Measurements from ENCODE around the gene ADAMTS1.

Gene ADAMTS1

DNA sequence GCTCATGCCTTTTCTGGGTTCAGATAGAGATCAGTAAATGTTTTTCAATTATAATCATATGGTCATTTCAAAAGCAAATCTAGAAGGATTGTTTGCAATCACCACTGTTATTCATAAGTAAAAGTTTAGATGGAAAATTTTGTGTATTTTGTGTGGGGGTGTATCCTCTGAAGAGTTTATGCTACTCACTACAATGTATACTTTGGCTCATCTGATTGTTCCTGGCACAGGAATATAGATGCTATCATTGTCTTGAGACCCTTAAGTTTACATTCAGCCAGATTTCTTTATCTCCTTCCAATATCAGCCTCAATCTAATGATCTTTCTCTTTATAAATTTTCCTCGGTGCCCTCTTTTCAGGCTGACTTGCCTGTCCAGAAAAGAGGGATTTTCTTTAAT lies 33.0 kb downstream of the ADAMTS1 start:
- DNase-seq (ENCODE audit: low read depth), result no peak

DNA sequence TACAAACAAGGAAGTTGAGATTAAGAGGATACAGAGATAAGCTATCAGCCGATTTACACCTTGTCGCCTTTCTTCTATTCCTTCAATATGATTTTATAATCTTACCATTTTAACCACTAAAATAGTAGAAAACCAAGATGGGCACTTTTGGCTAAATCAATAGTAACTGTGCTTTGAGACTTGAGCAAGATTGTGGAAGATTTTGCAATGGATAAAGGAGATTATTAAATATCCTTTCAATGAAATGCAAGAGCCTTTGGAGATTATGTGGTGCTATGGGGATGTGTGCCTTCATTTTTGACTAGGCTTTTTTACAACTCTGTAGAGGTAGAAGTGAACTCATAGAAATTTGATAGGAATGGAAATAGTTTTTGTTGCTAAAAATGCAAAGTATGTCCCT lies 33.7 kb downstream of the ADAMTS1 start:
- DNase-seq (ENCODE audit: low read depth), result no peak

DNA sequence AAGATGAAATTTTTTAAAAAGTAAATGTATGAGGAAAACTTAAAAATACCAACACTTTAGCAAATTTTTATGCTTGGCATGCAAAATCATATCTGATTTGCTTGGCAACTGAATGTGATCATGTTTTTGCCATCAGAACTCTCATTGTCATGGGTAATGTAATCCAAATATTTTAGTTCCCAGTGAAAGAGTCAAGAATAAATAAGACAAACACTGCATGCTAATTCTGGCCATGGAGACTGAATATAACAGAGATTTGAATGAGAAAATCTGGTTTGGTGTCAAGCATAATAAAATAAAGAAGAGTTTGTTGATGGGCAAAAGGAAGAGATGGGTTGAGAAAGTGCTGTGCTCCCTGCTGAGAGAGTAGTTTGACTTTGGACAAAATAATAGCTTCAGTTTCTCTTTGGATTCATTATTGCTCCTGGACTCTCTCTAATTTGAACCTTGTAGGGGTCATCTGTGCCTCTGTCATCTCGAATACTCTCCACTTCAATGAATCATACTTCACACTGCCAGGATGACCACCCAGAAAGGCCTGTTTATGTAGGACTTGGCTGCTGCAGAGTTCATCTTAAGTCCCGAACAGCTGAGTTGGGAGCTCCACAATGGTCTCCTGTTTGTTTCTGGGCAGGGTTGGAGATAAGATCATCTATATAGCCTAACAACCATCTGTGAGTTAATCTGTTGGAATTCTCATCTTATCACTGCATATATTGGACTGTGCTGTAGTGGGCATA lies 34.4 kb downstream of the ADAMTS1 start:
- no peak for DNase-seq (ENCODE audit: low read depth)

- DNase-seq (ENCODE audit: low read depth), result no peak
Observed at GRCh38 chr21:26810266-26810665, 34.9 kb downstream of the ADAMTS1 start.

- DNase-seq (ENCODE audit: low read depth), result no peak
Observed at GRCh38 chr21:26809745-26810144, 35.5 kb downstream of the ADAMTS1 start.

- DNase-seq (ENCODE audit: low read depth), result no peak
Observed at GRCh38 chr21:26806801-26807295, 38.4 kb downstream of the ADAMTS1 start.

DNA sequence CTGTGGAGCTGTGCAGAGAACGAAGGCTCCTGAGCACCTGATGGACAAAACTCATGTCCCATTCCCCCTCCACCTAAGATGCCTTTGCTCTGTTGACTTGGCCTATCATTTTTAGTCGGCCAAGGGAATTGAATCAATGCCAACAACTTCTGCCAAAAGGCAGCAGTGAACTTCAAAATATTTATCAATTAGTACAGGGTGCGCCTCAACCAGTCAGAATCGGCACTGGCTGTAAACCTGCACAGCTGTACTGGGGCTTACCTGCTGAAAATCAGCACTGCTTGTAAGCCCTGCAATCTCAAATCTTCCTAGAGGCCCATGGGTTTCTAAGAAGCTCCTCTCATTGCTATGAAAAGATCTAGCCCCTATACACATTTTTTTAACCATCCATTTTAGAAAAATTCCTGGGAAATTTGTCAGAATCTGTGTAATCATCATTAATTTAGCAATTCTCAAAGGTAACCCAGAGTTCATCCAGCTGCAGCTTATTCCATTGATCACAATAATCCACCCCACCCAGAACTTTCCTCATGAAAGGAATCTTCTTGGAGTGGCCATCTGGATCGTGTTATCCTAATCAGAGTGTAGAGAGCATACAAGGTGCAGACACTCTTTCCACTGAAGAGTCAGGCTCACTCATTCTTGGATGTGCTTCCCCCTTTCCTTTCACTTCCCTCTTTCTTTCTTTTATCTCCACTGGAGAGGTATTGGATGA lies 40.2 kb downstream of the ADAMTS1 start:
- no peak for DNase-seq (ENCODE audit: low read depth)

- no peak for DNase-seq (ENCODE audit: low read depth)
Observed at GRCh38 chr21:26801498-26801897, 43.7 kb downstream of the ADAMTS1 start.

- no peak for DNase-seq (ENCODE audit: low read depth)
Observed at GRCh38 chr21:26800970-26801431, 44.2 kb downstream of the ADAMTS1 start.

DNA sequence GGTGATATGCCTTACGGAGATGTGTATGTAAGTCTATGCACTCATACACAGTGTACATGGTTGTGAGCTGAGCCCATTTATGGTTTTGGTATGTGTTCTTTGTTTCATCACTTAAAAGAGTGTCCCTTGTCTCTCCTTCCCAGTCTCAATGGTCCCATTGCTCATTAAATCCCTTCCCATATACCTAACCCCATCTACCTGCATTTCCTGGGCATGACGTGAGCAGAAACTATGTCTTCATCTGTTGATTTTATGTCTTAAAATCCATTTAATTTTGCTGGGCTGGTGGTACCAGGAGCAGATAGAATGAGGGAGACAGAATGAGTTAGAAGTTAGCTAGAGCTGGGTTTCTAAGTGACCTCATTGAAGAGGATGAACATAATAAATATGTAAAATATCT lies 44.8 kb downstream of the ADAMTS1 start:
- DNase-seq (ENCODE audit: low read depth), result no peak

- DNase-seq (ENCODE audit: low read depth), result no peak
Observed at GRCh38 chr21:26800001-26800400, 45.2 kb downstream of the ADAMTS1 start.

DNA sequence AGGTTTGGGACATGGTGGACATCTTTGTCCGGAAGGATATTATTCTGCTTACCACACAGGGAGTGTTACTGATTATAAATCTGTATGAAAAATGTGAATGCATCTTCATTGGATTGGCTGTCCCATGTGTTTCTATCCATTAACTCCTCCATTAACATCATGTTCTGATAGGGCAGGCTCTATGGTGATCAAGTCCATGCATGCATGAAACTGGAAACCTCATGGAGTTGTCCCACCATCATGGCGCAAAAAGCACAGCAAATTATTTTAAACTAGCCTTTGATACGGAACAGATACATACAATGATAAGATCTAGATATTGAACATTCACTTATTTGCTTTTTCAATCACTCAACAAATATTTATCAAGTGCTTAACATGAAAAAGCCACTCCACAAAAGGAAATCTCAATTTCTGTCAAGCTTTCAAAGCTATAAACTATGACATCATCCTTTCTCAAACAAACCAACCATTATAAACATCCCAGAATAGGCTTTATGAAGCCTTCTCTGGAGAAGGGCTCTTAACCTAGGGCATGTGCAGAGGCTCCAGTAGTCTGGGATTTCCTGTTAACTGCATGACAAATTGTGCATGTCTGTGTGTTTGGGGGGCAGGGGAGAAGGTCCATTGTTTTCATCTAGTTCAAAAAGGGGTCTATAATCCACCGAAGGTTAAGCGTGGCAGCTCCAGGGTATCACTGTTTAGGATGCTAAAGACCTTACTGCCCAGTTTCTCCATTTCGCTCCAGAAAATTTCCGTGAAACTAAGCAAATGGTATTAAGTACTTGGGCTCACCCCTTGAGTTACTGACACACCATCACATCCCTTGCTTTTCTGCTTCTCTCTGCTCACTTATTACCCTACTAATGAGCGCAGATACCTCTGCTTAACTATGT lies 46.1 kb downstream of the ADAMTS1 start:
- no peak for DNase-seq (ENCODE audit: low read depth)

GRCh38 chr21:26797878-26798456 lies 47.2 kb downstream of the ADAMTS1 start:
- no peak for DNase-seq (ENCODE audit: low read depth)

DNA sequence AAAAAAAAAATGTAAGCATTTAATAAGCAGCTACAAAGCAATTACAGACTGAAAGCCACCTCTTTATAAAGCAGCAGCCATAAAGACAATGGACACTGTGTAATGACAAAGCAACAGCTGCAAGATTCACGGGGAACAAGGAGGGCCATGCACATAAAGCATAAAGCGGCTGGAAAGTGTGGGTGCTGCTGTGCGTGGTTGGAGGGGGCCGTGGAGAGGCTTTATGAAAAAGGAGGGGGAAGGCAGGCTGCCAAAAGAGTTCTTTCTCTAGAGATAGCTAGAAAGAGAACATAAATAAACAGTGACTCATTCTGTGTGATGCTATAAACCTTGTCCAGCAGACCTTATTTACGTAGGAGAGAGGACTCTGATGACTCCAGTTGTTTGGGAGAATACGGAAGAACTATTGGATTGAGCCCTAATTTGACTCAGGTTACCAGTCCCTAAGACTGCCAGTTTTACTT lies 49.3 kb downstream of the ADAMTS1 start:
- DNase-seq (ENCODE audit: low read depth), result no peak

DNA sequence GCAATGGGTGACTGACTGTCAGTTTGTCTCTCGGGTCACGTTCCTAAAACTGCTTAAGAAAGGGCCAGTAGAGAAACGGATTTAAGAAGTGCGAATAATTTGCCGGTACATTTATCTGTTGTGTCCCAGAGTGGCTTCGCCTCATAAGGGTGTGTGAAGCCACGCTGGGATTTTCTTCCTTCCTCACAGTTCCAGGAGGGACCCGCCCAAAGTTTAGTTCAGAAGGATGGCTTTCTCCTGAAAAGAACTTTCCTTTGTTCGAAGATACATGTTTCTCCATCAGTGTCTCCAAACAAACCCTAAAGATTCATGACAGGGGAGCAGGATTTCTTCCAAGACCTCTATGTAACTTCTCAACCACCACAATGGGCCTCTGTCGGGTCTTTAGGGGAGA lies 49.8 kb downstream of the ADAMTS1 start:
- no peak for DNase-seq (ENCODE audit: low read depth)

- no peak for DNase-seq (ENCODE audit: low read depth)
Observed at GRCh38 chr21:26794597-26795411, 50.4 kb downstream of the ADAMTS1 start.

- no peak for DNase-seq (ENCODE audit: low read depth)
Observed at GRCh38 chr21:26790296-26790695, 54.9 kb downstream of the ADAMTS1 start.

DNA sequence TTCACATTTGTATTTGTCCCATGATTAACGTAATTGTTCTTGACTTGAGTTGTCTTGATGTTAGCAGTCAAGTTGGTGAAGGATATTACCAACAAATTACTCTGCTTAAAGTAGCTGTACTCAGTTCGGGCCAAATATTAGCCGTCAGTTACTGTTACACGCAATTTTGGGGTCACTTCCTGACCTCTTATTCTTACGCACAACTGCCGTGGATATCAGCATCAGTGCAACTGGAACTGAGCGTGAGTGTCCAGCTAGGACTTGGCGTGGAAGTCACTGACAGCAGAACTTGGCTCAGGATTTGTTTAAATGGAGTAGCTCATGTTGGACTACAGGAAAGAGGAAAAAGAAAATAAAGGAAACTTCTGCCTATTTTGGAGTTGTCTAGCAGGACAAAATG lies 56.4 kb downstream of the ADAMTS1 start:
- DNase-seq (ENCODE audit: low read depth), result no peak
